K562 (cell line): Measurements from ENCODE around the gene USP10. TPM values are rescaled to one million over a fixed set of nuclear protein-coding genes. Genes with fewer than 3 reads are reported as not detected.

Experiments
- ATAC-seq: fragments of 200-7000 bp; cut with Tn5 transposase; 3 replicates; pipeline ENCODE4 v1.9.1; 2020; ENCODE audit warnings: moderate library complexity
- BruUV-seq: library from RNA; stranded (reverse); fragments of 400-500 nt; replicated peaks from 2 replicates; lab custom pipeline; 2021; lab: Mats Ljungman, UMichigan
- CTCF ChIA-PET: fragments of 300-600 bp; formaldehyde crosslinking; extraction: SDS; loops from one replicate; lab custom pipeline; 2021; ENCODE audit warnings: low intra/inter-chr PET ratio; lab: Yijun Ruan, JAX
- POLR2A ChIA-PET: fragments of 300-600, 350-650 bp; sonication (Branson Sonifier 250); formaldehyde crosslinking; extraction: SDS; loops from one replicate; lab custom pipeline; 2021; ENCODE audit warnings: antibody characterized with exemption, inconsistent platforms; lab: Yijun Ruan, JAX
- DNase-seq, 4 experiments: peaks; one replicate each; pipeline versions ENCODE4 v3.0.0 to v3.0.0-alpha.2; 2011 to 2018; ENCODE audit warnings: low spot score in 3 of 4, mixed read lengths in 3 of 4; ENCODE audit errors: extremely low read depth in 1 of 4
- FAIRE-seq: peaks from 2 replicates; lab custom pipeline; 2011; peaks lifted over from hg19 to GRCh38; lab: Jason Lieb, UNC
- H2AFZ ChIP-seq: 2 replicates; pipeline ENCODE4 v1.6.0; 2011; ENCODE audit warnings: low read depth, low read length, control low read depth, inconsistent platforms
- H3K27ac ChIP-seq: fragments of 200-600 bp; 3 replicates; pipeline ENCODE4 v1.8.0; 2011; ENCODE audit warnings: low read depth, mild to moderate bottlenecking, control low read depth, inconsistent platforms, low read length, moderate library complexity, mixed read lengths; ENCODE audit errors: extremely low read depth
- H3K27me3 ChIP-seq, 2 experiments: fragments of 300-600 bp in 1 of 2; 2 replicates in 1 of 2; 3 replicates in 1 of 2; pipeline versions ENCODE4 v1.6.0 to v1.8.0; 2011; ENCODE audit warnings: inconsistent platforms in 2 of 2, low read length in 2 of 2, mild to moderate bottlenecking in 1 of 2, mixed read lengths in 1 of 2, moderate library complexity in 1 of 2; ENCODE audit not compliant: control insufficient read depth in 2 of 2, insufficient read depth in 2 of 2
- H3K36me3 ChIP-seq: fragments of 300-600 bp; 3 replicates; pipeline ENCODE4 v1.8.0; 2011; ENCODE audit warnings: mild to moderate bottlenecking, low read length, inconsistent platforms; ENCODE audit not compliant: control insufficient read depth, insufficient read depth
- H3K4me1 ChIP-seq, 2 experiments: fragments of 200-600 bp in 1 of 2; replicated peaks in 1 of 2; 2 replicates in 1 of 2; 3 replicates in 1 of 2; pipeline versions ENCODE4 v1.5.1 to v1.8.0; 2011; ENCODE audit warnings: inconsistent platforms in 2 of 2, low read length in 2 of 2, mild to moderate bottlenecking in 1 of 2, mixed read lengths in 1 of 2, moderate library complexity in 1 of 2; ENCODE audit not compliant: control insufficient read depth in 2 of 2, insufficient read depth in 2 of 2
- H3K4me2 ChIP-seq: 2 replicates; pipeline ENCODE4 v1.6.1; 2011; ENCODE audit warnings: low read length, control low read depth, inconsistent platforms, mixed read lengths; ENCODE audit not compliant: insufficient read depth
- H3K4me3 ChIP-seq: fragments of 200-600 bp; sonication (generic), shearing (Covaris generic); 2 replicates; pipeline ENCODE4 v1.5.1; 2016; ENCODE audit warnings: control low read depth, inconsistent platforms
- H3K79me2 ChIP-seq: fragments of 200-600 bp; 3 replicates; pipeline ENCODE4 v1.8.0; 2011; ENCODE audit warnings: low read length, inconsistent platforms; ENCODE audit not compliant: control insufficient read depth, insufficient read depth
- H3K9ac ChIP-seq, 2 experiments: 2 replicates each; pipeline versions ENCODE4 v1.6.0 to v1.6.1; 2011; ENCODE audit warnings: low read depth in 2 of 2, low read length in 2 of 2, control low read depth in 1 of 2, inconsistent platforms in 1 of 2, mild to moderate bottlenecking in 1 of 2, mixed read lengths in 1 of 2; ENCODE audit not compliant: insufficient read depth in 1 of 2
- H3K9me1 ChIP-seq: one replicate; pipeline ENCODE4 v1.6.0; 2011; ENCODE audit warnings: inconsistent platforms, mild to moderate bottlenecking, low read length, moderate library complexity; ENCODE audit not compliant: control insufficient read depth, insufficient read depth
- H3K9me3 ChIP-seq: replicated peaks from 2 replicates; pipeline ENCODE4 v1.5.1; 2011; ENCODE audit warnings: low read depth, low read length, inconsistent platforms; ENCODE audit not compliant: control insufficient read depth, insufficient read depth
- H4K20me1 ChIP-seq: replicated peaks from 2 replicates; pipeline ENCODE4 v1.6.1; 2011; ENCODE audit warnings: low read length, inconsistent platforms, mixed read lengths; ENCODE audit not compliant: control insufficient read depth, insufficient read depth
- ATF3 ChIP-seq, 2 experiments: fragments of 450-650 bp in 1 of 2; sonication (generic) in 1 of 2; formaldehyde crosslinking in 1 of 2; IDR thresholded peaks in 1 of 2; conservative IDR thresholded peaks in 1 of 2; 2 replicates each; pipeline versions ENCODE4 v1.6.1 to v1.8.1; 2016 to 2023; ENCODE audit warnings: mild to moderate bottlenecking in 2 of 2, moderate library complexity in 2 of 2, inconsistent platforms in 1 of 2, missing genetic modification reagents in 1 of 2
- HNRNPH1 ChIP-seq: fragments of 200-400 bp; formaldehyde crosslinking; optimal IDR thresholded peaks from 2 replicates; pipeline ENCODE3; 2017; ENCODE audit warnings: low read depth, mild to moderate bottlenecking, low read length, moderate library complexity
- SMARCA5 ChIP-seq: fragments of 450-650 bp; IDR thresholded peaks from 2 replicates; pipeline ENCODE4 v1.6.1; 2016
- SMARCE1 ChIP-seq: fragments of 450-650 bp; IDR thresholded peaks from 2 replicates; pipeline ENCODE4 v1.7.1; 2016; ENCODE audit warnings: mild to moderate bottlenecking
- ZBTB12 ChIP-seq: fragments of 250-450 bp; sonication (Bioruptor Pico); IDR thresholded peaks from 2 replicates; pipeline ENCODE4 v1.4.0; 2020
- ZNF184 ChIP-seq: sonication (generic); formaldehyde crosslinking; IDR thresholded peaks from 2 replicates; pipeline ENCODE4 v1.5.0; 2020; ENCODE audit warnings: missing genetic modification reagents
- whole genome bisulfite sequencing: fragments of 100-300 bp; shearing (Covaris generic); methylation state at CpG from one replicate; pipeline ENCODE4 v1.1.6; 2016; ENCODE audit warnings: low coverage, mixed read lengths; ENCODE audit not compliant: insufficient coverage; ENCODE audit errors: missing lambda C conversion rate; 5-methylcytosine and 5-hydroxymethylcytosine counted together
- in situ Hi-C: fragments of 300-500 bp; cut with MboI; formaldehyde crosslinking; loops from 4 replicates; pipeline ENCODE4 v1.15.0; 2018; ENCODE audit warnings: inconsistent platforms, mixed read lengths
- intact Hi-C: fragments of 100-400 bp; cut with micrococcal nuclease; formaldehyde crosslinking; loops from 2 replicates; pipeline ENCODE4 v1.14.2; 2022
- polyA plus RNA-seq, 8 experiments: library from polyadenylated mRNA; depleted of rRNA in 4 of 8; stranded (reverse) in 5 of 8; unstranded in 3 of 8; fragments of >200 nt; fragmentation: Nextera tagmentation in 2 of 8; fragmentation: Illumina TruSeq in 1 of 8; extraction: Ambion mirVana in 2 of 8; extraction: Trizol in 1 of 8; gene quantifications; 2 replicates each; pipeline versions ENCODE4 v1.2.1 to v1.2.3, GENCODE V29; 2011 to 2014; ENCODE audit warnings: inconsistent platforms in 1 of 8, missing spikeins in 1 of 8
- total RNA-seq, 7 experiments: library from RNA; depleted of rRNA in 6 of 7; stranded (reverse); fragments of >200 nt in 6 of 7; fragmentation: Illumina TruSeq in 2 of 7; extraction: Trizol in 2 of 7; gene quantifications; 2 replicates each; pipeline versions ENCODE4 v1.2.1 to v1.2.3, GENCODE V29; 2011 to 2021; ENCODE audit warnings: low replicate concordance in 1 of 7

Gene USP10
- total and polyA plus RNA-seq, 9 of the 15 experiments (the other 6 are each of a cell fraction or from before 2014, with no cell fraction given) = 61.7 to 197 (median 116) TPM

GRCh38 chr16:84815462-84815861 lies 115.7 kb downstream of the USP10 start:
- Histone ChIP-seq H3K9me3 (peaks cover 5% of the 10 kb centered on the region), H3K79me2 (no peaks in the 10 kb centered on the region), H3K4me3 (no peak overlapping the region), H3K27me3 (peaks cover 69 to 95% of the 10 kb centered on the region in 2 experiments), H3K36me3 (no peaks in the 10 kb centered on the region), H2AFZ (no peak overlapping the region), H3K27ac (no peak overlapping the region), H3K4me2 (no peak overlapping the region), H3K4me1 (peaks cover 8 to 12% of the 10 kb centered on the region in 2 experiments; a peak in 4 of 5 replicates), H3K9ac (no peak overlapping the region), H3K9me1 (no peaks in the 10 kb centered on the region), H4K20me1 (peaks cover 10% of the 10 kb centered on the region; the same call in 1 of the 2 replicates)
- BruUV-seq = no TSS peak
- 3% methylated on average over 7 of the region's 7 CpGs for WGBS
- in situ Hi-C loops = no loop called here
- POLR2A ChIA-PET = interaction anchor here (0.6 to 1.0 kb wide), 2 partner anchors 15 to 454 kb away, joined by 3 read pairs; no protein-coding TSS in a partner anchor
- DNase-seq = no peak
- TF ChIP-seq HNRNPH1 = no peak
- 0 out of 2 replicates have a peak, but pooled peaks have one; percentile 22 for TF ChIP-seq ATF3 (IDR thresholded peaks at IDR 0.05)
- TF ChIP-seq ATF3 (CRISPR knock-in tag; conservative IDR thresholded peaks at IDR 0.05) = no peak
- ATAC-seq = no peak
- intact Hi-C loops = no loop called here
- FAIRE-seq = no peak
- CTCF ChIA-PET = interaction anchor here (0.6 kb wide), 1 partner anchor 86 kb away, joined by 3 read pairs; no protein-coding TSS in a partner anchor

- Histone ChIP-seq H3K4me1 (peaks cover 8 to 12% of the 10 kb centered on the region in 2 experiments; a peak in 3 of 5 replicates), H3K27ac (no peak overlapping the region), H3K9me3 (peaks cover 5% of the 10 kb centered on the region), H3K4me2 (no peak overlapping the region), H4K20me1 (peaks cover 14% of the 10 kb centered on the region; the same call in 1 of the 2 replicates), H3K79me2 (no peaks in the 10 kb centered on the region), H3K9ac (no peak overlapping the region), H3K36me3 (no peaks in the 10 kb centered on the region)
- no TSS peak for BruUV-seq
- FAIRE-seq (no peak), ATAC-seq (no peak), DNase-seq (no peak)
- ChIA-PET POLR2A (interaction anchor here (0.6 kb wide), 2 partner anchors 313 to 454 kb away, joined by 3 read pairs; no protein-coding TSS in a partner anchor), CTCF (interaction anchor here (0.6 kb wide), 1 partner anchor 86 kb away, joined by 3 read pairs; no protein-coding TSS in a partner anchor)
- intact Hi-C loops = no loop called here
- in situ Hi-C loops = no loop called here
- no peak for TF ChIP-seq ZNF184 (CRISPR knock-in tag)
- no peak for TF ChIP-seq SMARCE1
- no peak for TF ChIP-seq SMARCA5
- no peak for TF ChIP-seq ZBTB12 (CRISPR knock-in tag)
- TF ChIP-seq, all 486 proteins: peak for 0
- Histone ChIP-seq H3K4me3 (no peak overlapping the region), H3K9me1 (no peaks in the 10 kb centered on the region), H2AFZ (no peak overlapping the region), H3K27me3 (peaks cover 68 to 95% of the 10 kb centered on the region in 2 experiments)
- WGBS = 0% methylated on average over 7 of the region's 7 CpGs
Measured at GRCh38 chr16:84816023-84816422, 116.2 kb downstream of the USP10 start.
